HepG2 (cell line): ENCODE data around the gene DOCK3. TPM values are rescaled to one million over a fixed set of nuclear protein-coding genes. Genes with fewer than 3 reads are reported as not detected.

ENCODE experiments used
- ATAC-seq: fragments of 200-7000 bp; cut with Tn5 transposase; 3 replicates; pipeline ENCODE4 v1.9.1; 2020; ENCODE audit warnings: mild to moderate bottlenecking, moderate library complexity
- BruUV-seq: library from RNA; stranded (reverse); fragments of 400-500 nt; replicated peaks from 2 replicates; lab custom pipeline; 2021; lab: Mats Ljungman, UMichigan
- CTCF ChIA-PET: fragments of 300-600 bp; formaldehyde crosslinking; extraction: SDS; loops from one replicate; lab custom pipeline; 2021; ENCODE audit warnings: low total read pairs, inconsistent platforms, low intra/inter-chr PET ratio; lab: Yijun Ruan, JAX
- POLR2A ChIA-PET: fragments of 350-600 bp; sonication (Branson Sonifier 250); formaldehyde crosslinking; loops from one replicate; lab custom pipeline; 2020; ENCODE audit warnings: antibody characterized with exemption, inconsistent platforms; lab: Yijun Ruan, JAX
- DNase-seq: peaks from one replicate; pipeline ENCODE4 v3.0.0-alpha.2; 2015; ENCODE audit warnings: low spot score
- FAIRE-seq: peaks from 3 replicates; lab custom pipeline; 2011; peaks lifted over from hg19 to GRCh38; lab: Jason Lieb, UNC
- H2AFZ ChIP-seq: one replicate; pipeline ENCODE4 v1.6.1; 2011; ENCODE audit warnings: low read length, inconsistent platforms
- H3K27ac ChIP-seq: fragments of 300-600 bp; 3 replicates; pipeline ENCODE4 v1.8.0; 2011; ENCODE audit warnings: mixed run types, mild to moderate bottlenecking, mixed read lengths, low read length, inconsistent platforms; ENCODE audit not compliant: insufficient read depth; ENCODE audit errors: extremely low read length
- H3K27me3 ChIP-seq, 2 experiments: fragments of 200-600 bp in 1 of 2; 2 replicates in 1 of 2; 3 replicates in 1 of 2; pipeline versions ENCODE4 v1.6.0 to v1.8.0; 2011; ENCODE audit warnings: low read length in 2 of 2, mild to moderate bottlenecking in 2 of 2, moderate library complexity in 2 of 2, inconsistent platforms in 1 of 2; ENCODE audit not compliant: insufficient read depth in 2 of 2, control insufficient read depth in 1 of 2
- H3K36me3 ChIP-seq, 2 experiments: fragments of 200-600 bp in 1 of 2; replicated peaks in 1 of 2; 2 replicates in 1 of 2; 3 replicates in 1 of 2; pipeline versions ENCODE4 v1.5.1 to v1.8.0; 2011; ENCODE audit warnings: low read length in 2 of 2, inconsistent platforms in 1 of 2; ENCODE audit not compliant: insufficient read depth in 2 of 2, control insufficient read depth in 1 of 2
- H3K4me1 ChIP-seq: 2 replicates; pipeline ENCODE4 v1.5.1; 2012; ENCODE audit warnings: low read length, inconsistent platforms; ENCODE audit not compliant: insufficient read depth
- H3K4me2 ChIP-seq: 2 replicates; pipeline ENCODE4 v1.6.0; 2011; ENCODE audit warnings: low read depth, low read length, inconsistent platforms
- H3K4me3 ChIP-seq, 3 experiments: fragments of 200-600 bp in 1 of 3; sonication (generic), shearing (Covaris generic) in 1 of 3; replicated peaks in 1 of 3; 2 replicates each; pipeline ENCODE4 v1.5.1; 2011 to 2016; ENCODE audit warnings: low read length in 3 of 3, inconsistent platforms in 2 of 3, low read depth in 2 of 3, mild to moderate bottlenecking in 2 of 3, control low read depth in 1 of 3, mixed read lengths in 1 of 3; ENCODE audit not compliant: insufficient read depth in 1 of 3
- H3K79me2 ChIP-seq: one replicate; pipeline ENCODE4 v1.6.1; 2011; ENCODE audit warnings: low read length, inconsistent platforms; ENCODE audit not compliant: insufficient read depth
- H3K9ac ChIP-seq: 2 replicates; pipeline ENCODE4 v1.6.0; 2011; ENCODE audit warnings: mild to moderate bottlenecking, low read depth, low read length, inconsistent platforms; ENCODE audit not compliant: insufficient read depth
- H3K9me3 ChIP-seq: 2 replicates; pipeline ENCODE4 v1.5.1; 2012; ENCODE audit warnings: mild to moderate bottlenecking, low read length
- H4K20me1 ChIP-seq: 2 replicates; pipeline ENCODE4 v1.6.0; 2011; ENCODE audit warnings: inconsistent platforms, mild to moderate bottlenecking, low read length, moderate library complexity; ENCODE audit not compliant: insufficient read depth
- ATF7 ChIP-seq, 2 experiments: fragments of 450-650 bp in 1 of 2; sonication (generic) in 1 of 2; formaldehyde crosslinking in 1 of 2; IDR thresholded peaks; 2 replicates each; pipeline versions ENCODE4 v1.4.0 to v1.6.1; 2016 to 2020; ENCODE audit warnings: antibody characterized with exemption in 1 of 2, mild to moderate bottlenecking in 1 of 2, missing genetic modification reagents in 1 of 2
- CCDC6 ChIP-seq: sonication (generic); formaldehyde crosslinking; IDR thresholded peaks from 2 replicates; pipeline ENCODE4 v1.8.1; 2022; ENCODE audit warnings: mild to moderate bottlenecking, missing genetic modification reagents, moderate library complexity
- IRF2 ChIP-seq: IDR thresholded peaks from 2 replicates; pipeline ENCODE4 v1.6.1; 2018; ENCODE audit warnings: missing genetic modification reagents, missing compliant biosample characterization
- WGBS: methylation state at CpG from one replicate; pipeline ENCODE4 v1.1.6; 2017; ENCODE audit warnings: low lambda C conversion rate; 5-methylcytosine and 5-hydroxymethylcytosine counted together
- in situ Hi-C: cut with HindIII; loops from 2 replicates; pipeline ENCODE4 v1.10.0; 2017; ENCODE audit warnings: low pct_unique_long_range_greater_than_20kb; ENCODE audit not compliant: extremely low pct_ligation_motif_present
- intact Hi-C: fragments of 100-400 bp; cut with micrococcal nuclease; formaldehyde crosslinking; loops from one replicate; pipeline ENCODE4 v1.10.0; 2022; ENCODE audit not compliant: unreplicated experiment
- polyA plus RNA-seq, 8 experiments: library from polyadenylated mRNA; depleted of rRNA in 3 of 8; stranded (reverse) in 7 of 8; unstranded in 1 of 8; fragments of >200 nt; fragmentation: Illumina TruSeq in 4 of 8; extraction: Trizol in 4 of 8; gene quantifications; 2 replicates each; pipeline versions ENCODE4 v1.2.1 to v1.2.3, GENCODE V29; 2011 to 2016; ENCODE audit warnings: low read depth in 4 of 8, missing spikeins in 1 of 8, mixed read lengths in 1 of 8; ENCODE audit not compliant: insufficient read depth in 1 of 8
- total RNA-seq, 5 experiments: library from RNA; depleted of rRNA; stranded (reverse); fragments of >200 nt; fragmentation: Illumina TruSeq; extraction: Trizol; gene quantifications; 2 replicates each; pipeline ENCODE4 v1.2.3, GENCODE V29; 2016; ENCODE audit warnings: low read depth in 1 of 5
- TF ChIP-seq, protein P1 (sequence below): sonication (generic); formaldehyde crosslinking; IDR thresholded peaks from 2 replicates; pipeline ENCODE4 v1.5.0; 2020; ENCODE audit warnings: mild to moderate bottlenecking, missing genetic modification reagents
- TF ChIP-seq, protein P2 (sequence below): sonication (generic); formaldehyde crosslinking; IDR thresholded peaks from 2 replicates; pipeline ENCODE4 v1.8.1; 2023; ENCODE audit warnings: mild to moderate bottlenecking, missing genetic modification reagents
- TF ChIP-seq, protein P3 (sequence below): IDR thresholded peaks from 2 replicates; pipeline ENCODE4 v1.6.1; 2016; ENCODE audit warnings: missing compliant biosample characterization, missing genetic modification reagents, borderline replicate concordance

DOCK3 gene
- total and polyA plus RNA-seq, 2 of the 13 experiments (the other 11 are each of a cell fraction or from before 2014, with no cell fraction given): not detected

DNA sequence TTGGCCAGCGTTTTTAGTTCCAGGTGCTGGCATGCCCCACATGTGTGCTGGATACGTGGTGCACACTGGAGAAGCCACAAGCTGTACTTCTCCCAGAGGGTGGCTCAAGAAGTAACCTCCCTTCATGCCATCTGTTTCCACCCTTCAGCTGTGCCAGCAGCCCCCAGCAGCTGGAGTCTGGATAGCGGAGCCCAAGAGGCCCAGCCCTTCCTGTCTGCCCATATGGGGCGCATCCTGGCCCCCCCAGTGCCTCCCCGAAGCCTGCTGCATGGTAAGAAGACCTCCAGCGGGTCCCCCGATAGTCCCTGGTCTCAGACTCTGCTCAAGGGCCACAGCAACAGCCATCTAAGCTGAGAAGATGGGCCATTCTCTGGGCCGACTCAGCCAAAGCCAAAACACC lies 704.6 kb downstream of the DOCK3 start:
- peaks cover 19% of the 10 kb centered on the region for H3K4me1 ChIP-seq
- peaks cover 4 to 54% of the 10 kb centered on the region in 2 experiments; a peak in 3 of 5 replicates for H3K27me3 ChIP-seq
- no peaks in the 10 kb centered on the region for H3K36me3 ChIP-seq
- in situ Hi-C loops: loop anchor here (10.0 kb wide), 1 partner anchor 274 kb away; no protein-coding TSS in a partner anchor
- intact Hi-C loops: no loop called here
- no peaks in the 10 kb centered on the region for H4K20me1 ChIP-seq
- TF ChIP-seq, protein P1, sequence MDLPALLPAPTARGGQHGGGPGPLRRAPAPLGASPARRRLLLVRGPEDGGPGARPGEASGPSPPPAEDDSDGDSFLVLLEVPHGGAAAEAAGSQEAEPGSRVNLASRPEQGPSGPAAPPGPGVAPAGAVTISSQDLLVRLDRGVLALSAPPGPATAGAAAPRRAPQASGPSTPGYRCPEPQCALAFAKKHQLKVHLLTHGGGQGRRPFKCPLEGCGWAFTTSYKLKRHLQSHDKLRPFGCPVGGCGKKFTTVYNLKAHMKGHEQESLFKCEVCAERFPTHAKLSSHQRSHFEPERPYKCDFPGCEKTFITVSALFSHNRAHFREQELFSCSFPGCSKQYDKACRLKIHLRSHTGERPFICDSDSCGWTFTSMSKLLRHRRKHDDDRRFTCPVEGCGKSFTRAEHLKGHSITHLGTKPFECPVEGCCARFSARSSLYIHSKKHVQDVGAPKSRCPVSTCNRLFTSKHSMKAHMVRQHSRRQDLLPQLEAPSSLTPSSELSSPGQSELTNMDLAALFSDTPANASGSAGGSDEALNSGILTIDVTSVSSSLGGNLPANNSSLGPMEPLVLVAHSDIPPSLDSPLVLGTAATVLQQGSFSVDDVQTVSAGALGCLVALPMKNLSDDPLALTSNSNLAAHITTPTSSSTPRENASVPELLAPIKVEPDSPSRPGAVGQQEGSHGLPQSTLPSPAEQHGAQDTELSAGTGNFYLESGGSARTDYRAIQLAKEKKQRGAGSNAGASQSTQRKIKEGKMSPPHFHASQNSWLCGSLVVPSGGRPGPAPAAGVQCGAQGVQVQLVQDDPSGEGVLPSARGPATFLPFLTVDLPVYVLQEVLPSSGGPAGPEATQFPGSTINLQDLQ (CRISPR knock-in tag): no peak
- TF ChIP-seq, protein P2, sequence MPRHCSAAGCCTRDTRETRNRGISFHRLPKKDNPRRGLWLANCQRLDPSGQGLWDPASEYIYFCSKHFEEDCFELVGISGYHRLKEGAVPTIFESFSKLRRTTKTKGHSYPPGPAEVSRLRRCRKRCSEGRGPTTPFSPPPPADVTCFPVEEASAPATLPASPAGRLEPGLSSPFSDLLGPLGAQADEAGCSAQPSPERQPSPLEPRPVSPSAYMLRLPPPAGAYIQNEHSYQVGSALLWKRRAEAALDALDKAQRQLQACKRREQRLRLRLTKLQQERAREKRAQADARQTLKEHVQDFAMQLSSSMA (CRISPR knock-in tag): no peak
- TF ChIP-seq CCDC6 (CRISPR knock-in tag): no peak
- TF ChIP-seq IRF2 (CRISPR knock-in tag): no peak
- TF ChIP-seq, protein P3, sequence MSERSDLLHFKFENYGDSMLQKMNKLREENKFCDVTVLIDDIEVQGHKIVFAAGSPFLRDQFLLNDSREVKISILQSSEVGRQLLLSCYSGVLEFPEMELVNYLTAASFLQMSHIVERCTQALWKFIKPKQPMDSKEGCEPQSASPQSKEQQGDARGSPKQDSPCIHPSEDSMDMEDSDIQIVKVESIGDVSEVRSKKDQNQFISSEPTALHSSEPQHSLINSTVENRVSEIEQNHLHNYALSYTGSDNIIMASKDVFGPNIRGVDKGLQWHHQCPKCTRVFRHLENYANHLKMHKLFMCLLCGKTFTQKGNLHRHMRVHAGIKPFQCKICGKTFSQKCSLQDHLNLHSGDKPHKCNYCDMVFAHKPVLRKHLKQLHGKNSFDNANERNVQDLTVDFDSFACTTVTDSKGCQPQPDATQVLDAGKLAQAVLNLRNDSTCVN (CRISPR knock-in tag): no peak
- TF ChIP-seq ATF7 (IDR thresholded peaks at IDR 0.05): no peak
- TF ChIP-seq ATF7 (CRISPR knock-in tag; IDR thresholded peaks at IDR 0.05): no peak
- ChIA-PET POLR2A (no interaction called here), CTCF (no interaction called here)
- FAIRE-seq (no peak), DNase-seq (no peak), ATAC-seq (no peak)
- no TSS peak for BruUV-seq
- H3K9ac ChIP-seq: no peak overlapping the region
- H2AFZ ChIP-seq: no peak overlapping the region
- H3K27ac ChIP-seq: no peak overlapping the region
- 6% methylated on average over 2 of the region's 8 CpGs for WGBS
- H3K79me2 ChIP-seq: peaks cover 8% of the 10 kb centered on the region
- H3K9me3 ChIP-seq: no peaks in the 10 kb centered on the region
- no peak overlapping the region for H3K4me2 ChIP-seq
- no peak overlapping the region for H3K4me3 ChIP-seq
